ENCODE measurements around the gene METRNL.
A peak's percentile ranks its signal among the peaks of the same experiment; 100 is the strongest.
"Not testable (repeated sequence)": the region's sequence is repeated elsewhere in the genome, so short reads cannot be mapped to it uniquely, and the experiment has no call there.

Gene METRNL

GRCh38 chr17:83046448-83047181 lies 32.8 kb upstream of the METRNL start:
- H3K27ac ChIP-seq (ENCODE audit: low read depth, low read length, poor library complexity, severe bottlenecking): no peak overlapping the region
- H3K4me3 ChIP-seq (ENCODE audit: low read depth, low read length, poor library complexity, severe bottlenecking): no peak overlapping the region
- H4K20me1 ChIP-seq (ENCODE audit: insufficient read depth, low read length): no peaks in the 10 kb centered on the region
- no peak overlapping the region for H2AFZ ChIP-seq (ENCODE audit: low read length)
- H3F3A ChIP-seq (ENCODE audit: insufficient read depth, low read length): peaks cover 4% of the 10 kb centered on the region; the same call in 1 of the 2 replicates
- H3K4me1 ChIP-seq (ENCODE audit: insufficient read depth, low read length, severe bottlenecking): peaks cover 27% of the 10 kb centered on the region
- H3K4me2 ChIP-seq (ENCODE audit: low read length): no peak overlapping the region
- H3K9ac ChIP-seq (ENCODE audit: low read length): no peak overlapping the region
- no peaks in the 10 kb centered on the region for H3K27me3 ChIP-seq (ENCODE audit: insufficient read depth, low read length)
- H3K9me3 ChIP-seq (ENCODE audit: low read length): peaks cover 8% of the 10 kb centered on the region
- H3K36me3 ChIP-seq (ENCODE audit: insufficient read depth, low read length): peaks cover 35% of the 10 kb centered on the region
- no peaks in the 10 kb centered on the region for H3K9me2 ChIP-seq (ENCODE audit: low read depth, low read length)
- no peak for TF ChIP-seq CTCF (IDR thresholded peaks at IDR 0.05; ENCODE audit: low read length)
- TF ChIP-seq EZH2 (IDR thresholded peaks at IDR 0.05; ENCODE audit: borderline replicate concordance, low read length): no peak
- H3K79me2 ChIP-seq (ENCODE audit: insufficient read depth, low read length): no peaks in the 10 kb centered on the region

GRCh38 chr17:83047182-83047478 lies 32.3 kb upstream of the METRNL start:
- no peaks in the 10 kb centered on the region for H4K20me1 ChIP-seq (ENCODE audit: insufficient read depth, low read length)
- no peak overlapping the region for H3K4me2 ChIP-seq (ENCODE audit: low read length)
- H3K4me1 ChIP-seq (ENCODE audit: insufficient read depth, low read length, severe bottlenecking): peaks cover 29% of the 10 kb centered on the region
- H3K4me3 ChIP-seq (ENCODE audit: low read depth, low read length, poor library complexity, severe bottlenecking): no peak overlapping the region
- H3K36me3 ChIP-seq (ENCODE audit: insufficient read depth, low read length): peaks cover 30% of the 10 kb centered on the region
- no peak overlapping the region for H2AFZ ChIP-seq (ENCODE audit: low read length)
- no peak overlapping the region for H3K9ac ChIP-seq (ENCODE audit: low read length)
- no peaks in the 10 kb centered on the region for H3K9me2 ChIP-seq (ENCODE audit: low read depth, low read length)
- peaks cover 7% of the 10 kb centered on the region; the same call in 1 of the 2 replicates for H3K9me3 ChIP-seq (ENCODE audit: low read length)
- no peaks in the 10 kb centered on the region for H3K27me3 ChIP-seq (ENCODE audit: insufficient read depth, low read length)
- peaks cover 4% of the 10 kb centered on the region; the same call in 1 of the 2 replicates for H3F3A ChIP-seq (ENCODE audit: insufficient read depth, low read length)
- H3K79me2 ChIP-seq (ENCODE audit: insufficient read depth, low read length): no peaks in the 10 kb centered on the region
- no peak for TF ChIP-seq CTCF (IDR thresholded peaks at IDR 0.05; ENCODE audit: low read length)
- no peak for TF ChIP-seq EZH2 (IDR thresholded peaks at IDR 0.05; ENCODE audit: borderline replicate concordance, low read length)
- H3K27ac ChIP-seq (ENCODE audit: low read depth, low read length, poor library complexity, severe bottlenecking): no peak overlapping the region

- H3K9me2 ChIP-seq (ENCODE audit: low read depth, low read length); H3F3A ChIP-seq (ENCODE audit: insufficient read depth, low read length); H3K27me3 ChIP-seq (ENCODE audit: insufficient read depth, low read length); H3K9me3 ChIP-seq (ENCODE audit: low read length); H2AFZ ChIP-seq (ENCODE audit: low read length); H3K9ac ChIP-seq (ENCODE audit: low read length); H3K4me3 ChIP-seq (ENCODE audit: low read depth, low read length, poor library complexity, severe bottlenecking); H3K79me2 ChIP-seq (ENCODE audit: insufficient read depth, low read length); H4K20me1 ChIP-seq (ENCODE audit: insufficient read depth, low read length): not testable (repeated sequence)
- Histone ChIP-seq H3K36me3 (ENCODE audit: insufficient read depth, low read length) (peaks cover 23% of the 10 kb centered on the region), H3K4me2 (ENCODE audit: low read length) (peak overlapping the region; percentile 48; the same call in 1 of the 2 replicates), H3K27ac (ENCODE audit: low read depth, low read length, poor library complexity, severe bottlenecking) (peak overlapping the region; percentile 86), H3K4me1 (ENCODE audit: insufficient read depth, low read length, severe bottlenecking) (peaks cover 32% of the 10 kb centered on the region)
Observed at GRCh38 chr17:83047818-83048475, 31.5 kb upstream of the METRNL start.

Data from OCI-LY1 (cell line).